Stimulated activated CD4-positive, alpha-beta T cell treated with anti-CD3 and anti-CD28 coated beads, Interleukin-2, amount 100 ng/mL, for 24 hours (primary cell): ENCODE data around the gene CCNI2.
"Not testable (repeated sequence)": the region's sequence is repeated elsewhere in the genome, so short reads cannot be mapped to it uniquely, and the experiment has no call there.

ENCODE experiments used
- DNase-seq, 2 donors: peaks; one replicate each; pipeline ENCODE4 v3.0.0-alpha.2; 2020

The CCNI2 gene

DNA sequence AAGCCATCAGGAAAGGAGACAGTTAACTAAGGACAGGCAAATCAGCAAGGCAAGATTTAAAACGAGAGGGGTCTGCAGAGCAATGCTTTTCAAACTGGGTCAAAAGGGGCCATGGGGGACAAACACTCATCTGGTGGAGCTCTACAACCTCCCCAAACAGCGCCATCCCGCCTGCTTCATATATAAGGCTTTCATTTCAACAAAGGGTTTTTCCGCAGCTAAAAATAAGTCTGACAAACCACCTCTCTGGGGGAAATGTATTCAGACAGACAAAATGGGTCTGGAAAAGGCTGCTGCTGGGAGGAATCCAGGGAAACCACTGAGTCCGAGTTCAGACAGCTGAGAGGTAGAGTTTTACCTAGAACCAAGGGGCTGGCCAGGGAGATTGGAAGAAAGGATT, 38.1 kb downstream of the CCNI2 start:
- no peak for DNase-seq

- DNase-seq = no peak
Measured at GRCh38 chr5:132785864-132786263, 38.6 kb downstream of the CCNI2 start.

DNA sequence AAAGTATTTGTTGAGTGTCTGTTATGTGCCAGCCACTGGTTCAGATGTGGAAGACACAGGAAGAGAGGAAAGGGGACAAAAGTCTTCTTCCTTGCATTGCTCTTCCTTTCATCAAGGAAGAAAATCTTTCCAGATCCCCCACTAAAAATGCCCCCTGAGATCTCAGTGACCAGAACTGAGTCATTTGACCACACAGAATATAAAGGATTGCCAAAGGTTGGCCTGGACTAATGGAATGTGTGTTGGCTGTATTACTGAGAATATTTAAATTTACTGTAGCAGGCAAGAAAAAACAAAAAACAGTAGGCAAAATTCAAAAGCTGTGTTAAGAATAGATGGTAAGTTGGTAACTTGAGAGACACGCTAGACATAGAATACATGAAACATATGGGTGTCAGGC, 39.9 kb downstream of the CCNI2 start:
- DNase-seq = no peak

GRCh38 chr5:132788508-132788907, 41.3 kb downstream of the CCNI2 start:
- no peak for DNase-seq

DNA sequence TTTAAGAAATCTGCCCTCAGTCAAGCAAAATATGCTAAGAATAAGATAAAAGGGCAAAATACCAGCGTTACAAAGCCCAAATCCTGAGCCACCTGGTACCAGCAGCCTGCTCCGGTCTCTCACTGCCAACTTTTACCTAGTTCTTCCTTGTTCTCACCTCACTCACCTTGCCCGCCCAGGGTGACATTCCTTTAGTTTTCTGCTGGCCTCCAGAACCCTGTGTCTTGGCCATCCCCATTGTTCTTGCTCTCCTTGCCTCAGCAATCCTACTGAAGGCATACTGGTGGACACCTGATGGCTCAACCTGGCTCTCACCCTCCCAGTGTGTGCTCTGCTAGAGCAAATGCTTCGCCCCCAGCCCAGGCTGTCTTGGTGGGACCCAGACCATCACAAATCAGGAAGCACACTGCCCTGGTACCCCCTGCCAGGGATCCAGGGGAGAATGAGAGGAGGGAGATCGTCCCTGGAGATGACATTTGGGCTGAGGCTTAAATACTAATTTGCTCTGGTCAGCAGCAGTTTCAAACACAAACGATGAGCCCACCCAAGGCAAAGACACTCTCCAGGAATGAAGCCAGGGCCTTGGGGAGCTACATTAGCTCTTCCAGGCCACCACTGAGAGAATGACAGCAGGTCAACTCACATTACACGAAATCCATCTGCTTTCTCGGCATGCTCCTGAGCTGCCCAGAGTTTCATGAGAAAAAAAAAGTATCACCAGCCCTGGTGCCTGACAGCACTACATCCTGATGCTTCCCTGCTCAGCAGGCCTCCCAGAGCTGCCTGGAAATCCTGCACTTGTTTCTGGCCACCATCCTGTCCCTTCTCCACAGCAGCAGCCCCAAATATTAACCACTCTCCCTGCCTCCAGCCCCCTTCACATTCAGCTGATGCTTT, 42.0 kb downstream of the CCNI2 start:
- no peak for DNase-seq

GRCh38 chr5:132790201-132790865, 43.1 kb downstream of the CCNI2 start:
- DNase-seq = no peak

GRCh38 chr5:132791026-132791425, 43.8 kb downstream of the CCNI2 start:
- DNase-seq = no peak

GRCh38 chr5:132797651-132798050, 50.4 kb downstream of the CCNI2 start:
- no peak for DNase-seq

GRCh38 chr5:132799392-132799791, 52.2 kb downstream of the CCNI2 start:
- no peak for DNase-seq

- DNase-seq = no peak
Measured at GRCh38 chr5:132800545-132800944, 53.3 kb downstream of the CCNI2 start.

DNA sequence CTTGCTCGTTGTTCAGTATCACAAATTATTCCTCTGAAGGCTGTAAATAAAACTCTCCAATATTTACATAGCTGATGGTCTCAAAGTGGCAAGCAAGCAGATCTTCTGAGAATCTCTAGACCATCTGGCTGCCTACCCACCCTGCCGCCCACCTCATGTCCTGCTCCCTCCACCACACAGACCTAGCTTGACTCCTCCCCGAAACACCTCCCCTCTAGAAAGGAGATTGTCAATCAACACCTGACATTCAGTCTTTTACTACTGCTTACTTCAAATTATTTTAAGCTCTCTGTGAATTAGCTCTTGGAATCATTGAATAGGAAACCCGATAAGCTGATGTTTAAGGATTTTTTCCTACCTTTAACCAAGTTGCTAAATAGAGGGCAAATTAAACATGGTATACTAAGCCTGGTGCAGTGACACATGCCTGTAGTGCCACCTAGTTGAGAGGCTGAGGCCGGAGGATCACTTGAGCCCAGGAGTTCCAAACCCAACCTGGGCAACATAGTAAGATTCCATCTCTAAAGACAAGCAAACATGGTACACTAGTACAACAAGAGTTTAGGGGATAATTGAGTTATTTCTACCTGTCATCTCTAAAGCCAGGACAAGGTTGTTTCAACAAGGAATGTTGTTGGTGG, 54.9 kb downstream of the CCNI2 start:
- no peak for DNase-seq

DNA sequence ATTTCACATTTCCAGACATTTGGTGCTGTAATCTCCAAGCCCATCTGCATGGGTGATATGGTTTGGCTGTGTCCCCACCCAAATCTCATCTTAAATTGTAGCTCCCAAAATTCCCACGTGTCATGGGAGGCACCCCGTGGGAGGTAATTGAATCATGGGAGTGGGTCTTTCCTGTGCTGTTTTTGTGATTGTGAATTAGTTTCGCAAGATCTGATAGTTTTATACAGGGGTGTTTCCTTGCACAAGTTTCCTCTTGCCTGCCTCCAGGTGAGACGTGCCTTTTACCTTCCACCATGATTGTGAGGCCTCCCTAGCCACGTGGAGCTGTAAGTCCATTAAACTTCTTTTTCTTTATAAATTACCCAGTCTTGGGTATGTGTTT, 55.5 kb downstream of the CCNI2 start:
- not testable (repeated sequence) for DNase-seq
